Fibroblast of lung (primary cell): ENCODE results near the gene SGCD. TPM values are rescaled to one million over a fixed set of nuclear protein-coding genes. Genes with fewer than 3 reads are reported as not detected.

Experiments
- DNase-seq, 2 donors: peaks; one replicate each; pipeline versions ENCODE4 v3.0.0 to v3.0.0-alpha.2; 2010; ENCODE audit warnings: low read depth in 2 of 2
- H2AFZ ChIP-seq: 2 replicates; pipeline ENCODE4 v1.5.1; 2012; ENCODE audit warnings: low read length, control low read depth, inconsistent platforms
- H3K27ac ChIP-seq: 2 replicates; pipeline ENCODE4 v1.5.1; 2011; ENCODE audit warnings: low read length, control low read depth; ENCODE audit not compliant: insufficient read depth
- H3K27me3 ChIP-seq: 2 replicates; pipeline ENCODE4 v1.5.1; 2011; ENCODE audit warnings: mild to moderate bottlenecking, low read length; ENCODE audit not compliant: control insufficient read depth, insufficient read depth
- H3K36me3 ChIP-seq: 2 replicates; pipeline ENCODE4 v1.5.1; 2011; ENCODE audit warnings: low read length; ENCODE audit not compliant: control insufficient read depth, insufficient read depth
- H3K4me1 ChIP-seq: 2 replicates; pipeline ENCODE4 v1.5.1; 2011; ENCODE audit warnings: low read length; ENCODE audit not compliant: control insufficient read depth, insufficient read depth; ENCODE audit errors: extremely low read depth
- H3K4me2 ChIP-seq: 2 replicates; pipeline ENCODE4 v1.5.1; 2011; ENCODE audit warnings: low read length, control low read depth; ENCODE audit not compliant: insufficient read depth; ENCODE audit errors: extremely low read depth
- H3K4me3 ChIP-seq, 4 experiments: fragments of 200-600 bp in 1 of 4; sonication (generic) in 1 of 4; replicated peaks in 1 of 4; 2 replicates each; pipeline ENCODE4 v1.5.1; 2011 to 2016; ENCODE audit warnings: low read length in 4 of 4, low read depth in 3 of 4, mild to moderate bottlenecking in 3 of 4, control low read depth in 2 of 4, inconsistent platforms in 1 of 4, mixed read lengths in 1 of 4; ENCODE audit not compliant: insufficient read depth in 1 of 4; ENCODE audit errors: control extremely low read depth in 1 of 4
- H3K79me2 ChIP-seq: 2 replicates; pipeline ENCODE4 v1.5.1; 2012; ENCODE audit warnings: mild to moderate bottlenecking, low read length, inconsistent platforms; ENCODE audit not compliant: control insufficient read depth, insufficient read depth
- H3K9ac ChIP-seq: 2 replicates; pipeline ENCODE4 v1.5.1; 2011; ENCODE audit warnings: mild to moderate bottlenecking, low read length, control low read depth; ENCODE audit not compliant: insufficient read depth
- H3K9me3 ChIP-seq: 2 replicates; pipeline ENCODE4 v1.5.1; 2012; ENCODE audit warnings: low read depth, low read length; ENCODE audit not compliant: control insufficient read depth, insufficient read depth
- H4K20me1 ChIP-seq: 2 replicates; pipeline ENCODE4 v1.5.1; 2011; ENCODE audit warnings: low read length; ENCODE audit not compliant: control insufficient read depth, insufficient read depth; ENCODE audit errors: extremely low read depth
- EZH2 ChIP-seq: IDR thresholded peaks from 2 replicates; pipeline ENCODE4 v1.5.1; 2012; ENCODE audit warnings: low read length, control low read depth, mild to moderate bottlenecking; ENCODE audit errors: missing control alignments
- polyA plus RNA-seq, 2 donors: library from polyadenylated mRNA; depleted of rRNA in 1 of 2; stranded (reverse) in 1 of 2; unstranded in 1 of 2; fragments of >200 nt; gene quantifications; 2 replicates each; pipeline ENCODE4 v1.2.1, GENCODE V29; 2011 to 2012; ENCODE audit warnings: missing spikeins in 1 of 2
- total RNA-seq: library from RNA; depleted of rRNA; stranded (reverse); fragments of >200 nt; gene quantifications from 2 replicates; pipeline ENCODE4 v1.2.1, GENCODE V29; 2014
- TF ChIP-seq, protein P1 (sequence below), 2 donors: IDR thresholded peaks in 1 of 2; conservative IDR thresholded peaks in 1 of 2; 1 replicate in 1 of 2; 2 replicates in 1 of 2; pipeline ENCODE4 v1.5.1; 2011 to 2012; ENCODE audit warnings: low read length in 2 of 2, control low read depth in 1 of 2, inconsistent platforms in 1 of 2, low read depth in 1 of 2, mild to moderate bottlenecking in 1 of 2

The SGCD gene
- total and polyA plus RNA-seq, 2 donors (not counting 1 experiment from before 2014, with no cell fraction given) = 13.3 to 67.5 TPM

DNA sequence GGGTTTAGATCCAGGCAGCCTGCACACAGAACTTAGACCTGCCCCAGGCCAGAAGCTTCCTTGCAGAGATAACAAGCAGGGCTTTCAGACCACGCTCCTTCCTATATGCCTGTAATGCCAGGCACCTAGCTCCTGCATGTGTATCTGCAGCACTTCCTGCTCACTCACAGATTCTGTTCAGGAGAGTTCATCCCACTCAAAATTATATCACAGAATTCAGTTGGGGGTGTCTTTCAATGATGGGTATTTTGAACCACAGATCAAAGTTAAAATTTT lies 105.8 kb downstream of the SGCD start:
- Histone ChIP-seq H3K79me2 (no peaks in the 10 kb centered on the region), H3K4me1 (no peaks in the 10 kb centered on the region), H3K9me3 (no peaks in the 10 kb centered on the region), H2AFZ (no peak overlapping the region), H3K9ac (no peak overlapping the region), H3K36me3 (no peaks in the 10 kb centered on the region), H4K20me1 (no peaks in the 10 kb centered on the region), H3K27ac (no peak overlapping the region), H3K27me3 (no peaks in the 10 kb centered on the region), H3K4me3 (no peak overlapping the region), H3K4me2 (no peak overlapping the region)
- no peak for DNase-seq
- TF ChIP-seq, protein P1, sequence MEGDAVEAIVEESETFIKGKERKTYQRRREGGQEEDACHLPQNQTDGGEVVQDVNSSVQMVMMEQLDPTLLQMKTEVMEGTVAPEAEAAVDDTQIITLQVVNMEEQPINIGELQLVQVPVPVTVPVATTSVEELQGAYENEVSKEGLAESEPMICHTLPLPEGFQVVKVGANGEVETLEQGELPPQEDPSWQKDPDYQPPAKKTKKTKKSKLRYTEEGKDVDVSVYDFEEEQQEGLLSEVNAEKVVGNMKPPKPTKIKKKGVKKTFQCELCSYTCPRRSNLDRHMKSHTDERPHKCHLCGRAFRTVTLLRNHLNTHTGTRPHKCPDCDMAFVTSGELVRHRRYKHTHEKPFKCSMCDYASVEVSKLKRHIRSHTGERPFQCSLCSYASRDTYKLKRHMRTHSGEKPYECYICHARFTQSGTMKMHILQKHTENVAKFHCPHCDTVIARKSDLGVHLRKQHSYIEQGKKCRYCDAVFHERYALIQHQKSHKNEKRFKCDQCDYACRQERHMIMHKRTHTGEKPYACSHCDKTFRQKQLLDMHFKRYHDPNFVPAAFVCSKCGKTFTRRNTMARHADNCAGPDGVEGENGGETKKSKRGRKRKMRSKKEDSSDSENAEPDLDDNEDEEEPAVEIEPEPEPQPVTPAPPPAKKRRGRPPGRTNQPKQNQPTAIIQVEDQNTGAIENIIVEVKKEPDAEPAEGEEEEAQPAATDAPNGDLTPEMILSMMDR (conservative IDR thresholded peaks at IDR 0.05 in 1 of 2, IDR thresholded peaks at IDR 0.05 in 1 of 2; ENCODE audit: low read depth in 1 of 2, low read length in 2 of 2) = no peak
- TF ChIP-seq EZH2 = no peak

GRCh38 chr5:156434471-156434870 lies 107.5 kb downstream of the SGCD start:
- no peak overlapping the region for H3K27ac ChIP-seq
- no peak overlapping the region for H3K4me2 ChIP-seq
- H4K20me1 ChIP-seq = no peaks in the 10 kb centered on the region
- H3K79me2 ChIP-seq = no peaks in the 10 kb centered on the region
- no peaks in the 10 kb centered on the region for H3K9me3 ChIP-seq
- no peak overlapping the region for H3K9ac ChIP-seq
- no peaks in the 10 kb centered on the region for H3K4me1 ChIP-seq
- H3K36me3 ChIP-seq = no peaks in the 10 kb centered on the region
- no peak for TF ChIP-seq EZH2
- TF ChIP-seq, protein P1 (conservative IDR thresholded peaks at IDR 0.05 in 1 of 2, IDR thresholded peaks at IDR 0.05 in 1 of 2; ENCODE audit: low read depth in 1 of 2, low read length in 2 of 2) = no peak
- no peak overlapping the region for H2AFZ ChIP-seq
- no peak overlapping the region for H3K4me3 ChIP-seq
- DNase-seq = no peak
- no peaks in the 10 kb centered on the region for H3K27me3 ChIP-seq

DNA sequence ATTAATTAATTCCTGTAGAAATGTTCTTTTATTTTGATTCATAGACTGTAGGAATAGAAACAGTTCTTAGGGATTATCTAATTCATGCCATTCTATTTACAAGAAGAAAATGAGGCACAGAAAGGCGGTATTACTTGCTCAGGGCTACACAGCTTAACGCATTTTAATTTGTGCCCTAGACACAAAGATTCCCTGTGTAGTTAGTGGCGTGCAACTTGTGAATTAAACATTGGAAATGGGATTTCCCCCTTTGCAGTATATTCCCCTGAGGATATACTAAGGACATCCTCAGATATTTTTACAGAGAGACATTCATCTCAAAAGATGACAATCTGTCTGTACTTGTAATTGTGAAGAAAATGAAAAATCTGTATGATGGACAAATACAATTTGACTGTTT lies 108.1 kb downstream of the SGCD start:
- no peak overlapping the region for H3K4me3 ChIP-seq
- H3K4me1 ChIP-seq = no peaks in the 10 kb centered on the region
- no peaks in the 10 kb centered on the region for H4K20me1 ChIP-seq
- TF ChIP-seq, protein P1 (conservative IDR thresholded peaks at IDR 0.05 in 1 of 2, IDR thresholded peaks at IDR 0.05 in 1 of 2; ENCODE audit: low read depth in 1 of 2, low read length in 2 of 2) = no peak
- no peak for TF ChIP-seq EZH2
- H3K9ac ChIP-seq = no peak overlapping the region
- H2AFZ ChIP-seq = no peak overlapping the region
- no peak for DNase-seq
- no peak overlapping the region for H3K4me2 ChIP-seq
- no peaks in the 10 kb centered on the region for H3K79me2 ChIP-seq
- no peaks in the 10 kb centered on the region for H3K36me3 ChIP-seq
- H3K9me3 ChIP-seq = no peaks in the 10 kb centered on the region
- no peak overlapping the region for H3K27ac ChIP-seq
- H3K27me3 ChIP-seq = no peaks in the 10 kb centered on the region
